Upper lobe of left lung (tissue), 6 donors: ENCODE measurements around the gene SSPN. TPM values are rescaled to one million over a fixed set of nuclear protein-coding genes. Genes with fewer than 3 reads are reported as not detected.

Source experiments
- ATAC-seq, 2 donors: fragments of 200-7000 bp; cut with Tn5 transposase; one replicate each; pipeline ENCODE4 v1.9.1; 2022; ENCODE audit warnings: mild to moderate bottlenecking in 2 of 2, moderate library complexity in 2 of 2; ENCODE audit not compliant: low FRiP score in 2 of 2
- DNase-seq, 2 donors: peaks; one replicate each; pipeline ENCODE4 v3.0.0-alpha.2; 2019 to 2020
- H3K27ac ChIP-seq, 4 donors: fragments of 200-600 bp; sonication (generic); one replicate each; pipeline ENCODE4 v1.5.1; 2016 to 2019
- H3K27me3 ChIP-seq, 4 donors: fragments of 200-600 bp; sonication (generic); one replicate each; pipeline ENCODE4 v1.5.1; 2017 to 2019
- H3K36me3 ChIP-seq, 4 donors: fragments of 200-600 bp; sonication (generic); one replicate each; pipeline ENCODE4 v1.5.1; 2016 to 2019
- H3K4me1 ChIP-seq, 4 donors: fragments of 200-600 bp; sonication (generic); one replicate each; pipeline ENCODE4 v1.5.1; 2018 to 2019
- H3K4me3 ChIP-seq, 4 donors: fragments of 200-600 bp; sonication (generic); one replicate each; pipeline ENCODE4 v1.5.1; 2017 to 2019; ENCODE audit warnings: mild to moderate bottlenecking in 2 of 4, moderate library complexity in 1 of 4
- H3K9me3 ChIP-seq, 4 donors: fragments of 200-600 bp; sonication (generic); one replicate each; pipeline ENCODE4 v1.5.1; 2018 to 2019
- EP300 ChIP-seq, 4 donors: sonication (generic); formaldehyde crosslinking; IDR thresholded peaks; one replicate each; pipeline ENCODE4 v1.5.1; 2017; ENCODE audit warnings: antibody characterized with exemption in 4 of 4, control low read depth in 2 of 4
- POLR2A ChIP-seq, 4 donors: fragments of 450-650 bp; IDR thresholded peaks; one replicate each; pipeline ENCODE4 v1.5.1; 2016 to 2017; ENCODE audit warnings: antibody characterized with exemption in 4 of 4, mild to moderate bottlenecking in 2 of 4
- POLR2AphosphoS5 ChIP-seq, 2 donors: sonication (generic); formaldehyde crosslinking; IDR thresholded peaks; one replicate each; pipeline ENCODE4 v1.5.1; 2017; ENCODE audit warnings: antibody characterized with exemption in 2 of 2
- WGBS, 2 donors: methylation state at CpG; one replicate each; pipeline ENCODE4 v1.1.5; 2017 to 2018; 5-methylcytosine and 5-hydroxymethylcytosine counted together
- total RNA-seq, 6 donors: library from RNA; depleted of rRNA in 4 of 6; stranded (reverse); fragments of >200 nt in 4 of 6; gene quantifications; one replicate each; pipeline versions ENCODE4 v1.1.0 to v1.2.1, GENCODE V29; 2016 to 2021
- TF ChIP-seq, protein P1 (sequence below), 6 experiments: fragments of 450-650 bp in 4 of 6; fragments of 200-600 bp in 2 of 6; sonication (generic) in 2 of 6; IDR thresholded peaks; one replicate each; pipeline ENCODE4 v1.5.1; 2016 to 2019; ENCODE audit warnings: antibody characterized with exemption in 6 of 6
- donor health status: DM: no; HTN: no; CAD: no; lungs with moderate emphysema.
- donor health status: DM: no; HTN: yes; CAD: no; lungs with severe emphysema.

SSPN gene
- total RNA-seq, 6 donors from 2014 or later: 1.0 to 38.8 (median 10.0) TPM

DNA sequence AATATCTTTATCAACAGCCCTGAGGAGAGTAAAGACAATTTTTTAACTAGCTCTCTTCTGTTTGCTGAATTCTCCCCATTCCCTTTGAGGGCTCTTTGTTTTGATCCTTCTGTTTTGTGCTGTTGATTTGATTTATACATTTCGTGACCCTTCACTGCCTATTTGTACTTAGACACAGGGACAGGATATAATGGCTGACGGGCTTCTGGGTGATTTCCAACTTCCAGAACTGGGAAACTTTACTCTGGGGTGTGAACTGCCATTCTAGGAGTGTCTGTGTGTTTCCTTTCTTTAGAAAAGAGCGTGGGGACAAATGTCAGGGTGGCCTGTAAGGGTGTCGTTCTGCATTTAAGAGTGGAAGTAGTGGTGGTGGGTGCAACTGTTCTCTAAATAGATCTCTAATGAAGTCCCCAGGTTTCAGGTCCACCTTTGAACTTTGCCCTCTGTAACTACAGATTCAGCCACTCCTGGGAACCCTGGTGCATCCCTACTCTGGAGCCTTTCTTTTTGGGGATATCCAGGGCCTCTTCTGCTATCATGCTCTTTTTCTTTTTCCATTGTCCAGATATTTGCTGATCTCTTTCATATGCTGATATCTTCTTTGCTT lies 22.3 kb upstream of the SSPN start:
- TF ChIP-seq POLR2AphosphoS5 (IDR thresholded peaks at IDR 0.05) (no peak), EP300 (IDR thresholded peaks at IDR 0.05) (no peak), POLR2A (IDR thresholded peaks at IDR 0.05) (no peak)
- TF ChIP-seq, protein P1, sequence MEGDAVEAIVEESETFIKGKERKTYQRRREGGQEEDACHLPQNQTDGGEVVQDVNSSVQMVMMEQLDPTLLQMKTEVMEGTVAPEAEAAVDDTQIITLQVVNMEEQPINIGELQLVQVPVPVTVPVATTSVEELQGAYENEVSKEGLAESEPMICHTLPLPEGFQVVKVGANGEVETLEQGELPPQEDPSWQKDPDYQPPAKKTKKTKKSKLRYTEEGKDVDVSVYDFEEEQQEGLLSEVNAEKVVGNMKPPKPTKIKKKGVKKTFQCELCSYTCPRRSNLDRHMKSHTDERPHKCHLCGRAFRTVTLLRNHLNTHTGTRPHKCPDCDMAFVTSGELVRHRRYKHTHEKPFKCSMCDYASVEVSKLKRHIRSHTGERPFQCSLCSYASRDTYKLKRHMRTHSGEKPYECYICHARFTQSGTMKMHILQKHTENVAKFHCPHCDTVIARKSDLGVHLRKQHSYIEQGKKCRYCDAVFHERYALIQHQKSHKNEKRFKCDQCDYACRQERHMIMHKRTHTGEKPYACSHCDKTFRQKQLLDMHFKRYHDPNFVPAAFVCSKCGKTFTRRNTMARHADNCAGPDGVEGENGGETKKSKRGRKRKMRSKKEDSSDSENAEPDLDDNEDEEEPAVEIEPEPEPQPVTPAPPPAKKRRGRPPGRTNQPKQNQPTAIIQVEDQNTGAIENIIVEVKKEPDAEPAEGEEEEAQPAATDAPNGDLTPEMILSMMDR (IDR thresholded peaks at IDR 0.05): no peak
- no peak overlapping the region for H3K27ac ChIP-seq
- DNase-seq (no peak), ATAC-seq (no peak)
- no peaks in the 10 kb centered on the region for H3K4me1 ChIP-seq
- H3K4me3 ChIP-seq: no peak overlapping the region
- H3K27me3 ChIP-seq: no peaks in the 10 kb centered on the region
- no peaks in the 10 kb centered on the region for H3K9me3 ChIP-seq
- 69 to 72% methylated on average over 4 of the region's 4 CpGs for WGBS, 2 donors
- no peaks in the 10 kb centered on the region for H3K36me3 ChIP-seq

DNA sequence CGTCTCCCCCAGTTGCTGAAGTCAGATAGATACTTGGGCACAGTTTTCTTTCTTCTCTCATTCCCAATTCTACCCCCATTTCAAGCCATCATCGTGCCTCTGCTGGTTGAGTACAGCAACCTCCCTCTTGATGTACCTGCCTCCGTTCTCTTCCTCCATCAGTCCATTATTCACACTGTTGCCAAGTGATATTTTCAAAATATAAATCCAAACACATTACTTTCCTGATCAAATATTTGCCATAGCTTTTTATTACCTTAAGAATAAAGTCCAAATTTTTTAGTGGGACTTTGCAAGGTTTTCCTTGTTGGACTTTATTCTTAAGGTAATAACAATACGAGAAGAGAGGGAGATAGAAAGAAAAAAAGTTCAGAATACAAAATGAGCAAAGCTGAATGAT lies 18.6 kb upstream of the SSPN start:
- no peaks in the 10 kb centered on the region for H3K4me1 ChIP-seq
- H3K4me3 ChIP-seq: no peak overlapping the region
- 83 to 86% methylated on average over 4 of the region's 4 CpGs for WGBS, 2 donors
- H3K36me3 ChIP-seq: no peaks in the 10 kb centered on the region
- ATAC-seq (no peak), DNase-seq (no peak)
- no peaks in the 10 kb centered on the region for H3K9me3 ChIP-seq
- TF ChIP-seq EP300 (IDR thresholded peaks at IDR 0.05) (no peak), POLR2AphosphoS5 (IDR thresholded peaks at IDR 0.05) (no peak)
- TF ChIP-seq, protein P1 (IDR thresholded peaks at IDR 0.05): no peak
- H3K27ac ChIP-seq: no peak overlapping the region
- no peaks in the 10 kb centered on the region for H3K27me3 ChIP-seq

DNA sequence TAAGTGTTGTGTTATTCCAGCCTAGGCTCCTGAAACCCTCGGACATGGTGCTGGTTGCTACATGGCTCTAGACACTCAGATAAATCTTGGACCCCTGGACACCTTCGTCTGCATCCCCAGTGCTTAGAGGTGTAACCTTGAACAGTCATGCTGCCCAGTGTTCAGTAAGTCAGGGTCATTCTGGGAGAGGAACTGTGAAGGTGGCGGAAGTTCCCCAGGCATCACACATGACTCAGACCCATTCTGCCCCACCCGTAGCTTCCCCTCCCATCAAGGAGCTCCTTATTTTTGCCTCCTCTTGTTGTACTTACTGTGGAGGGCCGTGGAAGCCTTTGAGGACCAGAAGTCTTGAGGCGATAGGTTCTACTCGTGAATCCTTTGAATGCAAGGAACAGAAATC lies 18.1 kb upstream of the SSPN start:
- Histone ChIP-seq H3K27ac (no peak overlapping the region), H3K4me3 (no peak overlapping the region), H3K9me3 (no peaks in the 10 kb centered on the region), H3K27me3 (no peaks in the 10 kb centered on the region), H3K36me3 (no peaks in the 10 kb centered on the region), H3K4me1 (no peaks in the 10 kb centered on the region)
- DNase-seq: no peak
- WGBS, 2 donors: 72 to 74% methylated on average over 7 of the region's 7 CpGs
- no peak for ATAC-seq
- TF ChIP-seq, protein P1 (IDR thresholded peaks at IDR 0.05): no peak
- TF ChIP-seq EP300 (IDR thresholded peaks at IDR 0.05) (no peak), POLR2AphosphoS5 (IDR thresholded peaks at IDR 0.05) (no peak), POLR2A (IDR thresholded peaks at IDR 0.05) (no peak)

DNA sequence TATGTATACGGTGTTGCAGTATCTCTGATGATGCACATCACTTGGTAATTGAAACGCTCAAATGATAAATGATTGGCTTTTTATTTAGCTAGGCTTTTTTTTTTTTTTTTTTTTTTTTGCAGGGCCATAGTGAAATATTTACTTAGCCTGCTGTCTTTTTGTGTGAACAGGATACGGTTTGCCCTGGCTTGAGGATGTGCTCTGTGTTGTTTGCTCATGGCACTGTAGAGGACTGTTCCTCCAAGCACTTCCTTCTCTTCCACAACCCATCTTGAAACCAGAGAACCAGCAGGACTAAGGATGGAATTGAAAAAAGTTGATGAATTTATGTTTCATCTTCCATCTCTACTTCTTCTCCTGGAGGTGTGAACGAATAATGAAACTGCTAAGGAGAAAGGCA lies 15.5 kb upstream of the SSPN start:
- DNase-seq (no peak), ATAC-seq (no peak)
- H3K27me3 ChIP-seq: no peaks in the 10 kb centered on the region
- H3K9me3 ChIP-seq: no peaks in the 10 kb centered on the region
- H3K27ac ChIP-seq: no peak overlapping the region
- no peaks in the 10 kb centered on the region for H3K4me1 ChIP-seq
- TF ChIP-seq, protein P1 (IDR thresholded peaks at IDR 0.05): no peak
- no peak for TF ChIP-seq POLR2AphosphoS5 (IDR thresholded peaks at IDR 0.05)
- no peak for TF ChIP-seq POLR2A (IDR thresholded peaks at IDR 0.05)
- TF ChIP-seq EP300 (IDR thresholded peaks at IDR 0.05): no peak
- WGBS, 2 donors: 73 to 75% methylated on average over 4 of the region's 4 CpGs
- H3K4me3 ChIP-seq: no peak overlapping the region
- no peaks in the 10 kb centered on the region for H3K36me3 ChIP-seq

DNA sequence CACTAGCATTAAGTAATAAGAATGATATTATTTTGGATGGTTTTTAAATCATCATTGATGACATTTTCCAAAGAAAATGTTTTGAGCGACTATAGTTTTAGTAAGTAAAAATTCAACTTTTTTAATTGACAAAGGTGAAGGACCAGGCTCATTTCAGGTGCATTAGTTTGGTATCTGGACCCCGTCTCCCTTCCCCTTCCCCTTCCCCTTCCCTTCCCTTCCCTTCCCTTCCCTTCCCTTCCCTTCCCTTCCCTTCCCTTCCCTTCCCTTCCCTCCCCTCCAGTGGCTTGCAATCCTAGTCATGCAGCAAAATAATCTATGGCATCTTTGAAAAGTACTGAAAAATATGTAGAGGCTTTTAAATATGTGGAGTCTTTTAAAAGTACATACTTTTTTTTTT lies 13.0 kb upstream of the SSPN start:
- Histone ChIP-seq H3K4me3 (no peak overlapping the region), H3K36me3 (no peaks in the 10 kb centered on the region), H3K27me3 (no peaks in the 10 kb centered on the region), H3K4me1 (no peaks in the 10 kb centered on the region), H3K27ac (no peak overlapping the region), H3K9me3 (no peaks in the 10 kb centered on the region)
- no peak for TF ChIP-seq POLR2AphosphoS5 (IDR thresholded peaks at IDR 0.05)
- no peak for TF ChIP-seq POLR2A (IDR thresholded peaks at IDR 0.05)
- TF ChIP-seq, protein P1 (IDR thresholded peaks at IDR 0.05): no peak
- no peak for TF ChIP-seq EP300 (IDR thresholded peaks at IDR 0.05)
- WGBS, 2 donors: 76 to 90% methylated on average over 2 of the region's 2 CpGs
- no peak for ATAC-seq
- no peak for DNase-seq
